GM12874 (cell line): ENCODE results near the gene ENTREP1.
A peak's percentile ranks its signal among the peaks of the same experiment; 100 is the strongest.

ENCODE experiments used
- TF ChIP-seq, protein P1 (sequence below): IDR thresholded peaks from 2 replicates; pipeline ENCODE4 v1.5.1; 2011; ENCODE audit warnings: low read depth, mild to moderate bottlenecking, control low read depth, low read length, moderate library complexity; ENCODE audit not compliant: insufficient read depth

The ENTREP1 gene

DNA sequence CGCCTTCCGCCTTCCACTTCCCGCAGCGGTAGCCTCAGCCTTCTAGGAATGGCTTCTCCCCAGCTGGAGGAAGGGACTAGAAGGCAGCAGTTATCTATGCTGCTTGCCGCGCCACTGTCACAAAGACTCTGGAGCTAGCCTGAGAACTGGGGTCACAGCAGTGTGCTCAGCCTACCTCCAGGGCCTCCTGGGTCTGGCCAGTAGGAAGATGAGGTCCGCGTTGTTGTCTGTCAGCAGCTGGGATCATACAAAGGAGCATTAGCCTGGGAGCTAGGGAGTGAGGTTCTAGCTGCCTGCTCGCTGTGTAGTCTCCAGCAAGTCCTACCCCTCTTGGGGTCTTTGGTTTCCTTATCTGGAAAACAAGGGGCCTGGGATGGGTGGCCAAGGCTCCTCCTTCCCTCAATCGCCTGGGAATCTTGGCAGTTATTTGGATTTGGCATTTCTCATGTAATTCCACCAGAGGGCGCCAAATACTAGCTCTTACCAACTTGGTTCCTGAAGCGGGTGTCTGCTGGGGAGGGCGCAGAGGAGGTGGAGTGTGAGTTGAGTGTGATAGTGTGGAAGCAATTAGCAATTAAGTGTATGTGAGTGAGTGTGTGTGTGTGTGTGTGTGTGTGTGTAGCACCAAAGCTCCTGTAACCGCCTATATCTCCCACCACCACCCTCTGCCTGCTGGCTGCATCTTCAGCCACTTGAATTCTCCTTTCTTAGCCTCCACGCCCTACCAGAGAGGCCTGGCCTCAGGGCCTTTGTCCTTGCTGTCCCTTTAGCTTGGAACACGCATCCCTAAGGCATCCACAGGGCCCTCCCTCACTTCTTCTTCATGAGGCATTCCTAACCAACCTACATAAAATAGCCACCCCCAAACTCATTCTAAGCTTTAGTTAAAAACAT lies 97.1 kb downstream of the ENTREP1 start:
- TF ChIP-seq, protein P1, sequence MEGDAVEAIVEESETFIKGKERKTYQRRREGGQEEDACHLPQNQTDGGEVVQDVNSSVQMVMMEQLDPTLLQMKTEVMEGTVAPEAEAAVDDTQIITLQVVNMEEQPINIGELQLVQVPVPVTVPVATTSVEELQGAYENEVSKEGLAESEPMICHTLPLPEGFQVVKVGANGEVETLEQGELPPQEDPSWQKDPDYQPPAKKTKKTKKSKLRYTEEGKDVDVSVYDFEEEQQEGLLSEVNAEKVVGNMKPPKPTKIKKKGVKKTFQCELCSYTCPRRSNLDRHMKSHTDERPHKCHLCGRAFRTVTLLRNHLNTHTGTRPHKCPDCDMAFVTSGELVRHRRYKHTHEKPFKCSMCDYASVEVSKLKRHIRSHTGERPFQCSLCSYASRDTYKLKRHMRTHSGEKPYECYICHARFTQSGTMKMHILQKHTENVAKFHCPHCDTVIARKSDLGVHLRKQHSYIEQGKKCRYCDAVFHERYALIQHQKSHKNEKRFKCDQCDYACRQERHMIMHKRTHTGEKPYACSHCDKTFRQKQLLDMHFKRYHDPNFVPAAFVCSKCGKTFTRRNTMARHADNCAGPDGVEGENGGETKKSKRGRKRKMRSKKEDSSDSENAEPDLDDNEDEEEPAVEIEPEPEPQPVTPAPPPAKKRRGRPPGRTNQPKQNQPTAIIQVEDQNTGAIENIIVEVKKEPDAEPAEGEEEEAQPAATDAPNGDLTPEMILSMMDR: peak; percentile 61

- TF ChIP-seq, protein P1: no peak
Observed at GRCh38 chr9:69425136-69425801, 100.3 kb downstream of the ENTREP1 start.

GRCh38 chr9:69427286-69427685 lies 102.3 kb downstream of the ENTREP1 start:
- TF ChIP-seq, protein P1: no peak

DNA sequence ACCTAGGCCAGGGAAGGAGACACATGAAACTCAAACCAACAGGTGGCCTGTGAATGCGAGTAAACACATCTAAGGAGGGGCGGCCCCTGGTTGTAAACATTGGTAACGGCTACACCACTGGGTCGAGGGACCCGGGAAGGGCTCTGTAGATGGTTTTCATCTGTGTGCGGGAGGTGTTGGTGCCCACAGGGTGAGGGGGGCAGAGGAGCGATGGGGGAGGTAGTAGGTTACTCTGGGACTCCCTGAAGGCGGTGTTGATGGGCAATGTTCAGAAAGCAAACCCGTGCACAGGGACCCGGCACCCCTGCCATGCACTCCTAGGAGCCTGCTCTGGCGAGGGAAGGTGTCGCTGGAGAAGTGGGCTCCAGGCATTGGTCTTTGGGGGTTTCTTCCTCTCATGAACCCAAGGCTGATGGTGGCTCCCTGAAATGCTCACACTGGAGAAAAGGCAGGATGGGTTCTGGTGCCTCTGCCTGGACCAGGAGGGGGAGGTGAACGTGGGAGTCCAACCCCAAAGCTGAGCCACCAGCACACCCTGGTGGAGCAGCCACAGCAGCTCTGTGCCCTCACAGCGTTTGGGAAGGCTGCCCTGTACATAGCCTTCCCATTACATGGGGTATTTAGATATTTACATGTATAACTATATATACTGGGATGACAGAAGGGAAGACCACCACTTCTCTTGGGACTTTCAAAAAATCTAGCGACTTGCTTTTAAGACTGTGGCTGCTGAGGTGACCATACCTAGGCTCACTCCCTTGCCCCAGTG lies 103.2 kb downstream of the ENTREP1 start:
- TF ChIP-seq, protein P1: no peak

DNA sequence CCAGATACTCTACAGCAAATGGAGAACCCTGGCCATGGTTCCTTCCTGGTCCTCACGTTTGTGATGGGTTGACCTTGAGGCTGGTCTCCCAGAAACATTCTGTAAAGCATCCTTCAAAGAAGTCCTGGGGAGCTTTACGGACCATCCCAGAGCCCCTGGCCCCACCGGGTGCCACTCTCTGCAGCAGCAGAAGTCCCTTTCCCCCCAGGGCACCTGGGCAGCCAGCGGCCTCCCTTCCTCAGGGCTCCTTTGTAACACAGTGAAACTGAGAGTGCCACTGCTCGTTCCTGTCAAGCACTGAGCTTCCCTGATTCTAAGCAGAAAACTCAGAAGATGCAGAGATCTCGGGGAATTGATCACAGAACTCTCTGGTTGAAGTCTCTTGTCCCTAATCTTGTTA lies 104.3 kb downstream of the ENTREP1 start:
- TF ChIP-seq, protein P1: no peak

GRCh38 chr9:69430206-69430605 lies 105.2 kb downstream of the ENTREP1 start:
- TF ChIP-seq, protein P1: no peak

DNA sequence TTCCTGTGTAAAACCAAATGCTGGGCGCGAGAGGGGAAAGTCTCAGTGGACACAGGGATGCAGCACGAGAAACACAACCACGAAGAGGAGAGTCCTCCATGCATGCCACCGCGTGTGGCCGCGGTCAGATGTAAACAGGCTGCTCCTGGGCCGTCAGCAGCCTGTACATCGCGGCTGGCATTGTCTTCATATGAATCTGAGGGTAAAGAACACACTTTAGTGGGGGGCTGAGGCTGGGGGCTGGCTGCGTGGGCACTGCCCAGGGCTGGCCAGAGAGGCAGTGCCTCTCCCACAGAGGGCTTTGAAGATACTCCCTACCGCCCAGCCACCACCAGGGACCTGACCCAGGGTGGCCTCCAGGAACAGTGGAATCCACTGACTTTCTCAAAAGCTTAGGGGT lies 106.2 kb downstream of the ENTREP1 start:
- TF ChIP-seq, protein P1: no peak
